ENCODE results near the gene CHRDL2. TPM values are rescaled to one million over a fixed set of nuclear protein-coding genes. Genes with fewer than 3 reads are reported as not detected.

The CHRDL2 gene
- total and polyA plus RNA-seq, 2 of the 13 experiments (the other 11 are each of a cell fraction or from before 2014, with no cell fraction given): 0.04 TPM; not detected in 1

DNA sequence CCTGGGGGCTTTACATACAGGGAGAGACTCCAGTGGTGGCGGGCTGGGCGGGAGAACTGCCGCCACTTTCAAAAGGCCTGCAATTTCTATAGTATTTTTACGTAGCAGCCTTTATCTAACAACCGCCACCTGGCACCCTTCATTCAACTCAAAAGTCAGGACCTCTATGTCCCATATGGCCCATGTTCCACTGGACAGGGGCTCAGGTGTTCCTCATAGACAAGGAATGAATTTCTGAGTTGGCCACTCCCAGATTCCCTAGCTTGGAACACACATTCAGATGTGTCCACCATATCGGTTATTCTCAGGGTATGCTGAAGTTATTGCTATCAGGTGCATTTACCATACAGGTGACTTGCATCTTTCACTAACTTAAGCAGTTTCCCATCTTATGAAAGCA is 47.4 kb upstream of the CHRDL2 start:
- ATAC-seq (no peak), DNase-seq (ENCODE audit: low spot score) (no peak), FAIRE-seq (no peak)
- in situ Hi-C loops (cut with HindIII; ENCODE audit: extremely low pct_ligation_motif_present, low pct_unique_long_range_greater_than_20kb): no loop called here
- intact Hi-C loops (cut with micrococcal nuclease; ENCODE audit: unreplicated experiment): no loop called here
- CTCF ChIA-PET (ENCODE audit: low intra/inter-chr PET ratio, low total read pairs): no interaction called here
- Histone ChIP-seq H3K27ac (ENCODE audit: extremely low read length, insufficient read depth, low read length) (no peak overlapping the region), H3K27me3 (ENCODE audit: control insufficient read depth in 1 of 2, insufficient read depth in 2 of 2, low read length in 2 of 2) (no peaks in the 10 kb centered on the region), H3K9ac (ENCODE audit: insufficient read depth, low read depth, low read length) (no peak overlapping the region), H3K36me3 (replicated peaks in 1 of 2; ENCODE audit: control insufficient read depth in 1 of 2, insufficient read depth in 2 of 2, low read length in 2 of 2) (peaks cover 0 to 3% of the 10 kb centered on the region in 2 experiments; a peak in 2 of 5 replicates), H4K20me1 (ENCODE audit: insufficient read depth, low read length) (no peaks in the 10 kb centered on the region; the same call in 1 of the 2 replicates), H3K4me3 (replicated peaks in 1 of 3; ENCODE audit: insufficient read depth in 1 of 3, low read depth in 2 of 3, low read length in 3 of 3) (no peak overlapping the region), H3K4me2 (ENCODE audit: low read depth, low read length) (no peak overlapping the region), H3K4me1 (ENCODE audit: insufficient read depth, low read length) (no peaks in the 10 kb centered on the region), H3K79me2 (ENCODE audit: insufficient read depth, low read length) (peaks cover 51% of the 10 kb centered on the region), H3K9me3 (ENCODE audit: low read length) (no peaks in the 10 kb centered on the region), H2AFZ (ENCODE audit: low read length) (no peak overlapping the region)
- POLR2A ChIA-PET: no interaction called here
- BruUV-seq (replicated peaks): no TSS peak
- WGBS (ENCODE audit: low lambda C conversion rate): 100% methylated on average over 6 of the region's 6 CpGs
- TF ChIP-seq, protein P1, sequence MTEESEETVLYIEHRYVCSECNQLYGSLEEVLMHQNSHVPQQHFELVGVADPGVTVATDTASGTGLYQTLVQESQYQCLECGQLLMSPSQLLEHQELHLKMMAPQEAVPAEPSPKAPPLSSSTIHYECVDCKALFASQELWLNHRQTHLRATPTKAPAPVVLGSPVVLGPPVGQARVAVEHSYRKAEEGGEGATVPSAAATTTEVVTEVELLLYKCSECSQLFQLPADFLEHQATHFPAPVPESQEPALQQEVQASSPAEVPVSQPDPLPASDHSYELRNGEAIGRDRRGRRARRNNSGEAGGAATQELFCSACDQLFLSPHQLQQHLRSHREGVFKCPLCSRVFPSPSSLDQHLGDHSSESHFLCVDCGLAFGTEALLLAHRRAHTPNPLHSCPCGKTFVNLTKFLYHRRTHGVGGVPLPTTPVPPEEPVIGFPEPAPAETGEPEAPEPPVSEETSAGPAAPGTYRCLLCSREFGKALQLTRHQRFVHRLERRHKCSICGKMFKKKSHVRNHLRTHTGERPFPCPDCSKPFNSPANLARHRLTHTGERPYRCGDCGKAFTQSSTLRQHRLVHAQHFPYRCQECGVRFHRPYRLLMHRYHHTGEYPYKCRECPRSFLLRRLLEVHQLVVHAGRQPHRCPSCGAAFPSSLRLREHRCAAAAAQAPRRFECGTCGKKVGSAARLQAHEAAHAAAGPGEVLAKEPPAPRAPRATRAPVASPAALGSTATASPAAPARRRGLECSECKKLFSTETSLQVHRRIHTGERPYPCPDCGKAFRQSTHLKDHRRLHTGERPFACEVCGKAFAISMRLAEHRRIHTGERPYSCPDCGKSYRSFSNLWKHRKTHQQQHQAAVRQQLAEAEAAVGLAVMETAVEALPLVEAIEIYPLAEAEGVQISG (CRISPR knock-in tag; IDR thresholded peaks at IDR 0.05): no peak
- TF ChIP-seq, protein P2, sequence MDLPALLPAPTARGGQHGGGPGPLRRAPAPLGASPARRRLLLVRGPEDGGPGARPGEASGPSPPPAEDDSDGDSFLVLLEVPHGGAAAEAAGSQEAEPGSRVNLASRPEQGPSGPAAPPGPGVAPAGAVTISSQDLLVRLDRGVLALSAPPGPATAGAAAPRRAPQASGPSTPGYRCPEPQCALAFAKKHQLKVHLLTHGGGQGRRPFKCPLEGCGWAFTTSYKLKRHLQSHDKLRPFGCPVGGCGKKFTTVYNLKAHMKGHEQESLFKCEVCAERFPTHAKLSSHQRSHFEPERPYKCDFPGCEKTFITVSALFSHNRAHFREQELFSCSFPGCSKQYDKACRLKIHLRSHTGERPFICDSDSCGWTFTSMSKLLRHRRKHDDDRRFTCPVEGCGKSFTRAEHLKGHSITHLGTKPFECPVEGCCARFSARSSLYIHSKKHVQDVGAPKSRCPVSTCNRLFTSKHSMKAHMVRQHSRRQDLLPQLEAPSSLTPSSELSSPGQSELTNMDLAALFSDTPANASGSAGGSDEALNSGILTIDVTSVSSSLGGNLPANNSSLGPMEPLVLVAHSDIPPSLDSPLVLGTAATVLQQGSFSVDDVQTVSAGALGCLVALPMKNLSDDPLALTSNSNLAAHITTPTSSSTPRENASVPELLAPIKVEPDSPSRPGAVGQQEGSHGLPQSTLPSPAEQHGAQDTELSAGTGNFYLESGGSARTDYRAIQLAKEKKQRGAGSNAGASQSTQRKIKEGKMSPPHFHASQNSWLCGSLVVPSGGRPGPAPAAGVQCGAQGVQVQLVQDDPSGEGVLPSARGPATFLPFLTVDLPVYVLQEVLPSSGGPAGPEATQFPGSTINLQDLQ (CRISPR knock-in tag; IDR thresholded peaks at IDR 0.05): no peak
- TF ChIP-seq NR2F1 (CRISPR knock-in tag; IDR thresholded peaks at IDR 0.05) (no peak), ZNF83 (CRISPR knock-in tag; IDR thresholded peaks at IDR 0.05; ENCODE audit: borderline replicate concordance) (no peak), STAT5B (CRISPR knock-in tag; IDR thresholded peaks at IDR 0.05) (no peak), ZNF274 (CRISPR knock-in tag; IDR thresholded peaks at IDR 0.05) (no peak), ZNF230 (CRISPR knock-in tag; IDR thresholded peaks at IDR 0.05) (no peak), ZNF629 (CRISPR knock-in tag; conservative IDR thresholded peaks at IDR 0.05) (no peak), ZBTB7B (CRISPR knock-in tag; IDR thresholded peaks at IDR 0.05) (no peak), POGZ (CRISPR knock-in tag; IDR thresholded peaks at IDR 0.05) (no peak)
